Measurements from ENCODE around the gene LMF1. TPM values are rescaled to one million over a fixed set of nuclear protein-coding genes. Genes with fewer than 3 reads are reported as not detected.

LMF1 gene
- total and polyA plus RNA-seq, 2 of the 13 experiments (the other 11 are each of a cell fraction or from before 2014, with no cell fraction given), result 6.8 to 8.5 TPM

DNA sequence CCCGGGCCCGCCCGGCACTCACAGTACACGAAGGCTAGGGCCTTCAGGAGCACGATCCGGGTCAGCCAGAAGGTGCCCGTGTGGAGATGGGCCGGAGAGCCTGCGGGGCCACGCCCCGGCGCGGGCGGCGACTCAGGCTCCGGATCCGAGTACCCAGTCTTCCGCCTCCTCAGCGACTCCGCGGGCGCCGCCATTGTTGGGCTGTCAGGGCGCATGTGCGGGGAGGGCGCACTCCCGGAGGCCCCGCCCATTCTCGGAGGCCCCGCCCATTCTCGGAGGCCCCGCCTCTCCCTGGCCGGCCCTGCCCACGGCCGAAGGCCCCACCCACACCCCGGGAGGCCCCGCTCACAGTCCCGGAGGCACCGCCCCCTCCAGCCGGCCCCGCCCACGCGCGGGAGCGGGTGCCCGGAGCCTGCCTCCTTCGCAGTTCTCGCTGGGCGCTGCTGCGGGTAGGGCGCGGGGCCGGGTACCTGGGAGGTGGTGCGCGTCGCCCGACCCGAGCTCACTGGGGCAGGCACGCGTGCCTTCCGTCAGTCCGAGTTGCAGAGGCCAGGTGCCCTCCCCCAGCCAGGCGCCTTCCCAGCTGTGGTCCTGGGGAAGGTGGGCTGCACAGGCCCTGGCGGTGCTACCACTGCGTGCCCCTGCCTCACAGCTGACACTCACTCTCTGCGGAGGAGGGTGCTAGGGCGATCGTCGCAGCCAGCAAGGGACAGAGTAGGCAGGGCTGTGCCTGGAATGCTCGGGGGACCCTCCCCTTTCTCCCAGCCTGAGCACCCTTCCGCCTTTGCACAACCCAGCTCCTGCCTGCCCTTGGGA lies at the start of gene LMF1 (continued):
- TF ChIP-seq SOX5 (CRISPR knock-in tag; IDR thresholded peaks at IDR 0.05; ENCODE audit: borderline replicate concordance), result no peak
- TF ChIP-seq, protein P1, sequence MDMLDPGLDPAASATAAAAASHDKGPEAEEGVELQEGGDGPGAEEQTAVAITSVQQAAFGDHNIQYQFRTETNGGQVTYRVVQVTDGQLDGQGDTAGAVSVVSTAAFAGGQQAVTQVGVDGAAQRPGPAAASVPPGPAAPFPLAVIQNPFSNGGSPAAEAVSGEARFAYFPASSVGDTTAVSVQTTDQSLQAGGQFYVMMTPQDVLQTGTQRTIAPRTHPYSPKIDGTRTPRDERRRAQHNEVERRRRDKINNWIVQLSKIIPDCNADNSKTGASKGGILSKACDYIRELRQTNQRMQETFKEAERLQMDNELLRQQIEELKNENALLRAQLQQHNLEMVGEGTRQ (IDR thresholded peaks at IDR 0.05; ENCODE audit: low read depth, low read length), result no peak
- TF ChIP-seq, protein P1 (CRISPR knock-in tag; IDR thresholded peaks at IDR 0.05; ENCODE audit: borderline replicate concordance), result no peak; the same call in 1 of the 2 replicates
- TF ChIP-seq ZNF558 (CRISPR knock-in tag; IDR thresholded peaks at IDR 0.05; ENCODE audit: borderline replicate concordance), result no peak
- TF ChIP-seq KAT7 (CRISPR knock-in tag; IDR thresholded peaks at IDR 0.05; ENCODE audit: borderline replicate concordance), result peak; percentile 59; the same call in 1 of the 2 replicates
- TF ChIP-seq ZNF790 (CRISPR knock-in tag; IDR thresholded peaks at IDR 0.05; ENCODE audit: borderline replicate concordance), result no peak
- TF ChIP-seq MLLT10 (CRISPR knock-in tag; IDR thresholded peaks at IDR 0.05), result no peak
- no peak for TF ChIP-seq U2AF1 (optimal IDR thresholded peaks at IDR 0.05; ENCODE audit: low read depth, low read length)
- TF ChIP-seq SMC3 (IDR thresholded peaks at IDR 0.05; ENCODE audit: low read length), result no peak
- TF ChIP-seq KDM4B (CRISPR knock-in tag; IDR thresholded peaks at IDR 0.05), result no peak
- peak; percentile 97 for TF ChIP-seq ZSCAN31 (CRISPR knock-in tag; IDR thresholded peaks at IDR 0.05; ENCODE audit: low read depth)
- peak; percentile 53 for TF ChIP-seq ZNF891 (CRISPR knock-in tag; IDR thresholded peaks at IDR 0.05)
- TF ChIP-seq SYNCRIP (IDR thresholded peaks at IDR 0.05; ENCODE audit: insufficient read depth, low read depth, low read length), result no peak
- TF ChIP-seq KLF15 (CRISPR knock-in tag; IDR thresholded peaks at IDR 0.05; ENCODE audit: borderline replicate concordance), result 0 out of 2 replicates have a peak, but pooled peaks have one; percentile 38
- TF ChIP-seq, protein P2, sequence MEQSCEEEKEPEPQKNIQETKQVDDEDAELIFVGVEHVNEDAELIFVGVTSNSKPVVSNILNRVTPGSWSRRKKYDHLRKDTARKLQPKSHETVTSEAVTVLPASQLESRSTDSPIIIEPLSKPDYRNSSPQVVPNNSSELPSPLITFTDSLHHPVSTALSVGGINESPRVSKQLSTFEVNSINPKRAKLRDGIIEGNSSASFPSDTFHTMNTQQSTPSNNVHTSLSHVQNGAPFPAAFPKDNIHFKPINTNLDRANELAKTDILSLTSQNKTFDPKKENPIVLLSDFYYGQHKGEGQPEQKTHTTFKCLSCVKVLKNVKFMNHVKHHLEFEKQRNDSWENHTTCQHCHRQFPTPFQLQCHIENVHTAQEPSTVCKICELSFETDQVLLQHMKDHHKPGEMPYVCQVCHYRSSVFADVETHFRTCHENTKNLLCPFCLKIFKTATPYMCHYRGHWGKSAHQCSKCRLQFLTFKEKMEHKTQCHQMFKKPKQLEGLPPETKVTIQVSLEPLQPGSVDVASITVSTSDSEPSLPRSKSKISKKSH (CRISPR knock-in tag; IDR thresholded peaks at IDR 0.05; ENCODE audit: borderline replicate concordance), result peak; percentile 39; the same call in 1 of the 2 replicates
- TF ChIP-seq YY1 (IDR thresholded peaks at IDR 0.05; ENCODE audit: insufficient read depth, insufficient replicate concordance, low read depth, low read length), result peak; percentile 98
- TF ChIP-seq MTA1 (CRISPR knock-in tag; IDR thresholded peaks at IDR 0.05; ENCODE audit: borderline replicate concordance), result peak; percentile 84; the same call in 1 of the 2 replicates
- TF ChIP-seq, protein P3, sequence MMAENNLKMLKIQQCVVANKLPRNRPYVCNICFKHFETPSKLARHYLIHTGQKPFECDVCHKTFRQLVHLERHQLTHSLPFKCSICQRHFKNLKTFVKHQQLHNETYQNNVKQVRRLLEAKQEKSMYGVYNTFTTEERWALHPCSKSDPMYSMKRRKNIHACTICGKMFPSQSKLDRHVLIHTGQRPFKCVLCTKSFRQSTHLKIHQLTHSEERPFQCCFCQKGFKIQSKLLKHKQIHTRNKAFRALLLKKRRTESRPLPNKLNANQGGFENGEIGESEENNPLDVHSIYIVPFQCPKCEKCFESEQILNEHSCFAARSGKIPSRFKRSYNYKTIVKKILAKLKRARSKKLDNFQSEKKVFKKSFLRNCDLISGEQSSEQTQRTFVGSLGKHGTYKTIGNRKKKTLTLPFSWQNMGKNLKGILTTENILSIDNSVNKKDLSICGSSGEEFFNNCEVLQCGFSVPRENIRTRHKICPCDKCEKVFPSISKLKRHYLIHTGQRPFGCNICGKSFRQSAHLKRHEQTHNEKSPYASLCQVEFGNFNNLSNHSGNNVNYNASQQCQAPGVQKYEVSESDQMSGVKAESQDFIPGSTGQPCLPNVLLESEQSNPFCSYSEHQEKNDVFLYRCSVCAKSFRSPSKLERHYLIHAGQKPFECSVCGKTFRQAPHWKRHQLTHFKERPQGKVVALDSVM (CRISPR knock-in tag; IDR thresholded peaks at IDR 0.05), result peak; percentile 12; the same call in 1 of the 2 replicates
- TF ChIP-seq ADNP (CRISPR knock-in tag; IDR thresholded peaks at IDR 0.05), result no peak
- peak; percentile 68; the same call in 1 of the 2 replicates for TF ChIP-seq CEBPB (IDR thresholded peaks at IDR 0.05; ENCODE audit: borderline replicate concordance, low read depth, low read length)
- no peak for TF ChIP-seq ZMYM3 (CRISPR knock-in tag; IDR thresholded peaks at IDR 0.05)
- TF ChIP-seq ARNTL (CRISPR knock-in tag; IDR thresholded peaks at IDR 0.05), result peak; percentile 62; the same call in 1 of the 2 replicates
- TF ChIP-seq, protein P4, sequence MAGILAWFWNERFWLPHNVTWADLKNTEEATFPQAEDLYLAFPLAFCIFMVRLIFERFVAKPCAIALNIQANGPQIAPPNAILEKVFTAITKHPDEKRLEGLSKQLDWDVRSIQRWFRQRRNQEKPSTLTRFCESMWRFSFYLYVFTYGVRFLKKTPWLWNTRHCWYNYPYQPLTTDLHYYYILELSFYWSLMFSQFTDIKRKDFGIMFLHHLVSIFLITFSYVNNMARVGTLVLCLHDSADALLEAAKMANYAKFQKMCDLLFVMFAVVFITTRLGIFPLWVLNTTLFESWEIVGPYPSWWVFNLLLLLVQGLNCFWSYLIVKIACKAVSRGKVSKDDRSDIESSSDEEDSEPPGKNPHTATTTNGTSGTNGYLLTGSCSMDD (CRISPR knock-in tag; IDR thresholded peaks at IDR 0.05), result no peak

Data from HepG2 (cell line).